ENCODE results near the gene CCDC122. TPM values are rescaled to one million over a fixed set of nuclear protein-coding genes. Genes with fewer than 3 reads are reported as not detected.

CCDC122 gene
- total and polyA plus RNA-seq, 2 of the 8 experiments (the other 6 are each of a cell fraction or from before 2014, with no cell fraction given) = 2.9 to 5.8 TPM

GRCh38 chr13:43877326-43877725 lies 2.2 kb downstream of the CCDC122 start (continued):
- TF ChIP-seq TBP (IDR thresholded peaks at IDR 0.05; ENCODE audit: low read depth, low read length) (no peak), BRCA1 (IDR thresholded peaks at IDR 0.05; ENCODE audit: low read depth, low read length) (no peak)
